IPS-NIHi7 (cell line): ENCODE data around the gene KLRD1.
"Not testable (repeated sequence)": the region's sequence is repeated elsewhere in the genome, so short reads cannot be mapped to it uniquely, and the experiment has no call there.

ENCODE experiments used
- DNase-seq: peaks from one replicate; pipeline ENCODE4 v3.0.0; 2012; ENCODE audit warnings: mixed read lengths; ENCODE audit errors: extremely low spot score

The KLRD1 gene

GRCh38 chr12:10368206-10369171, 60.8 kb downstream of the KLRD1 start:
- DNase-seq: no peak

GRCh38 chr12:10369557-10370415, 62.1 kb downstream of the KLRD1 start:
- no peak for DNase-seq

- not testable (repeated sequence) for DNase-seq
Measured at GRCh38 chr12:10371893-10372535, 64.3 kb downstream of the KLRD1 start.

GRCh38 chr12:10372559-10372958, 64.9 kb downstream of the KLRD1 start:
- DNase-seq: no peak

GRCh38 chr12:10374624-10375018, 67.0 kb downstream of the KLRD1 start:
- no peak for DNase-seq

GRCh38 chr12:10378737-10379136, 71.1 kb downstream of the KLRD1 start:
- not testable (repeated sequence) for DNase-seq
